ENCODE data around the gene POLR2E. TPM values are rescaled to one million over a fixed set of nuclear protein-coding genes. Genes with fewer than 3 reads are reported as not detected.
A peak's percentile ranks its signal among the peaks of the same experiment; 100 is the strongest.

Gene POLR2E
- total and polyA plus RNA-seq, 2 of the 13 experiments (the other 11 are each of a cell fraction or from before 2014, with no cell fraction given) = 140 to 272 TPM

DNA sequence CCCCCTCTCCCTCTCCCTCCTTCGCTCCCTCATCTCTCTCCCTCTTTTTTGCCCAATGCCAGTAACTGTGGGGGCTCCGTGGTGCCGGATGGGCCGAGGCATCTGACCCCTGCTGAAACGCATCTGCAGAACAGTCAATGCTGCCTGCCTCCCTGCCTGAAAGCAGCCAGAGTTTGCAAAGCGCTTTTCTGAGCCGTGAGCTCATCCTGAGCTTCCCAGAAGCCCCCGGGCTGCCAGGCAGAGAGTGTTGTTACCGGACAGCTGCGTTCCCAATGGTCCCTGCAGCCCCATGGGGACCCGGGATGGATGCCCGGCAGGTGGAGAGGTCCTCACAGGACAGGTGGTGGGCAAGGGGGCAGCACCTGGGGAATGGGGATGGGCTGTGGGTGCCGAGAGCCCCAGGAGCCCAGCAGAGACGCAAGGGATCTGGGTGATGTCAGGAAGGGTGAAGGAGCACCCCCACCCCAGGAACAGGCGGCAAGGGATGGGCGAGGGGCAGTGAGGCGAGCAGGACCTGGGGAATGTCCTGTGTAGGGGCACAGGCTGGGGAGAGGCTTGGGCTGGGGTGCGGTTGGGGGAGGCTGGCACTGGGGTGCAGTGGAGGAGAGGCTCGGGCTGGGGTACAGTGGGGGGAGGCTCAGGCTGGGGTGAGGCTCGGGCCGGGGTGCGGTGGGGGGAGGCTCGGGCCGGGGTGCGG lies 41.6 kb upstream of the POLR2E start (continued):
- TF ChIP-seq AGO2 (optimal IDR thresholded peaks at IDR 0.05; ENCODE audit: low read depth, low read length) = no peak

DNA sequence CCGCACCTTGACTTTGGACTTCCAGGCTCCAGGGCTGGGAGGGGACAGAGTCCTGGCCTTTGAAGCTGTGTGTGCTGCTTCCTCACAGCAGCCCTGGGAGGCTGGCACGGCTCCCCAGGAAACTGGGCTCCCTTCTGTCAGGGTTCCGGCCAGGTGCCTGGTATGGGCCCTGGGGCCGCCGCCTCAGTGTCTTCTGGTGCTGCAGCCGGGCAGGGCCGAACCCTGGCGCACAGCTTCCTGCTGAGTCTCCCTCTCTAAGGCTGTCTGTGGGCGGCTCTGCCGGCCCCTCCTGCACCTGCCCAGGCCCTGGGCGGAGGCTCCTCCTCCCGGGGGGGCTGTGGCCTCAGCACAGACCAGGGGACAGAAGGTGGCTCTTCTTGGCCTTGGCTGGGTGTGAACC lies 41.0 kb upstream of the POLR2E start:
- intact Hi-C loops (cut with micrococcal nuclease; ENCODE audit: unreplicated experiment) (no loop called here), in situ Hi-C loops (cut with HindIII; ENCODE audit: extremely low pct_ligation_motif_present, low pct_unique_long_range_greater_than_20kb) (no loop called here)
- Histone ChIP-seq H3K4me1 (ENCODE audit: insufficient read depth, low read length) (peaks cover 9% of the 10 kb centered on the region; the same call in 1 of the 2 replicates), H3K27me3 (ENCODE audit: control insufficient read depth in 1 of 2, insufficient read depth in 2 of 2, low read length in 2 of 2) (no peaks in the 10 kb centered on the region), H3K27ac (ENCODE audit: extremely low read length, insufficient read depth, low read length) (no peak overlapping the region), H4K20me1 (ENCODE audit: insufficient read depth, low read length) (no peaks in the 10 kb centered on the region), H3K9me3 (ENCODE audit: low read length) (no peaks in the 10 kb centered on the region), H3K9ac (ENCODE audit: insufficient read depth, low read depth, low read length) (no peak overlapping the region), H2AFZ (ENCODE audit: low read length) (no peak overlapping the region), H3K36me3 (replicated peaks in 1 of 2; ENCODE audit: control insufficient read depth in 1 of 2, insufficient read depth in 2 of 2, low read length in 2 of 2) (peaks cover 1 to 6% of the 10 kb centered on the region in 2 experiments; a peak in 3 of 5 replicates), H3K4me2 (ENCODE audit: low read depth, low read length) (no peak overlapping the region), H3K4me3 (replicated peaks in 1 of 3; ENCODE audit: insufficient read depth in 1 of 3, low read depth in 2 of 3, low read length in 3 of 3) (no peak overlapping the region), H3K79me2 (ENCODE audit: insufficient read depth, low read length) (peaks cover 2% of the 10 kb centered on the region)
- FAIRE-seq = no peak
- BruUV-seq (replicated peaks) = no TSS peak
- TF ChIP-seq ZNF382 (CRISPR knock-in tag; IDR thresholded peaks at IDR 0.05; ENCODE audit: borderline replicate concordance) (no peak), PITX1 (CRISPR knock-in tag; IDR thresholded peaks at IDR 0.05) (no peak), DMAP1 (CRISPR knock-in tag; IDR thresholded peaks at IDR 0.05) (no peak), ZNF670 (CRISPR knock-in tag; IDR thresholded peaks at IDR 0.05; ENCODE audit: borderline replicate concordance) (no peak)
- no peak for DNase-seq (ENCODE audit: low spot score)
- no CpG with 5 or more reads among the region's 12 CpGs for WGBS (ENCODE audit: low lambda C conversion rate)
- ATAC-seq = no peak; the same call in 2 of the 3 replicates
- ChIA-PET CTCF (ENCODE audit: low intra/inter-chr PET ratio, low total read pairs) (no interaction called here), POLR2A (no interaction called here)

DNA sequence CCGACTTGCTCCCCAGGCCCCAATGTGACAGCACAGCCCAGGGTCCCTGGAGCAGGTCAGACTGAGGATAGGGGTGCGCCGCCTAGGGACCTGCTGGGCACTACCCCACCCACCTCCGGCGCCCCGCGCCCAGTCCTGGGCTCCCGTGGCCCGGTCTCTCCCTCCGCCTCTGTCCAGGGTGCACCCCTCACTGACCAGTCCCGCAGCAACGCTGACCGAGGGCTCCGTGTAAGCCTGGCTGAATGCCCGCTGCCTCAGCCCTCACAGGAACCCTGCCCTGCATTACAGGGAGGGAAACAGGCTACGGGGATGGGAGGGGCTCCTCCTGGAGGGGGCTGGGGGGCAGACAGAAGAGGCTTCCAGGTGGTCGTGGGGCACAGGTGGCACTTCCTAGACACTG lies 40.3 kb upstream of the POLR2E start:
- Histone ChIP-seq H3K9ac (ENCODE audit: insufficient read depth, low read depth, low read length) (no peak overlapping the region), H4K20me1 (ENCODE audit: insufficient read depth, low read length) (no peaks in the 10 kb centered on the region), H2AFZ (ENCODE audit: low read length) (no peak overlapping the region), H3K36me3 (replicated peaks in 1 of 2; ENCODE audit: control insufficient read depth in 1 of 2, insufficient read depth in 2 of 2, low read length in 2 of 2) (peaks cover 1 to 6% of the 10 kb centered on the region in 2 experiments; a peak in 2 of 5 replicates), H3K9me3 (ENCODE audit: low read length) (no peaks in the 10 kb centered on the region), H3K27me3 (ENCODE audit: control insufficient read depth in 1 of 2, insufficient read depth in 2 of 2, low read length in 2 of 2) (no peaks in the 10 kb centered on the region), H3K27ac (ENCODE audit: extremely low read length, insufficient read depth, low read length) (no peak overlapping the region), H3K79me2 (ENCODE audit: insufficient read depth, low read length) (peaks cover 2% of the 10 kb centered on the region), H3K4me2 (ENCODE audit: low read depth, low read length) (no peak overlapping the region), H3K4me1 (ENCODE audit: insufficient read depth, low read length) (peaks cover 9% of the 10 kb centered on the region; the same call in 1 of the 2 replicates), H3K4me3 (replicated peaks in 1 of 3; ENCODE audit: insufficient read depth in 1 of 3, low read depth in 2 of 3, low read length in 3 of 3) (no peak overlapping the region)
- TF ChIP-seq ZNF660 (CRISPR knock-in tag; IDR thresholded peaks at IDR 0.05; ENCODE audit: borderline replicate concordance, low read depth) (no peak), AGO2 (optimal IDR thresholded peaks at IDR 0.05; ENCODE audit: low read depth, low read length) (peak; percentile 15)
- BruUV-seq (replicated peaks) = no TSS peak
- intact Hi-C loops (cut with micrococcal nuclease; ENCODE audit: unreplicated experiment) = no loop called here
- DNase-seq (ENCODE audit: low spot score) = no peak
- no peak for FAIRE-seq
- no peak for ATAC-seq
- POLR2A ChIA-PET = interaction anchor here (0.7 kb wide), 1 partner anchor 44 kb away, joined by 3 read pairs; no protein-coding TSS in a partner anchor
- 98% methylated on average over 13 of the region's 17 CpGs for WGBS (ENCODE audit: low lambda C conversion rate)
- CTCF ChIA-PET (ENCODE audit: low intra/inter-chr PET ratio, low total read pairs) = no interaction called here
- in situ Hi-C loops (cut with HindIII; ENCODE audit: extremely low pct_ligation_motif_present, low pct_unique_long_range_greater_than_20kb) = no loop called here
